ENCODE results near the gene SLC4A1AP. TPM values are rescaled to one million over a fixed set of nuclear protein-coding genes. Genes with fewer than 3 reads are reported as not detected.
A peak's percentile ranks its signal among the peaks of the same experiment; 100 is the strongest.

Gene SLC4A1AP
- polyA plus RNA-seq, 1 experiment: 15.5 TPM

- no peak for DNase-seq (ENCODE audit: low read depth, low spot score)
- Histone ChIP-seq H3K27me3 (ENCODE audit: control insufficient read depth, insufficient read depth, low read length) (no peaks in the 10 kb centered on the region), H3K9me3 (ENCODE audit: control insufficient read depth, insufficient read depth, low read length) (0 out of 2 replicates have a peak, but pooled peaks cover 3% of the 10 kb centered on the region), H3K4me3 (ENCODE audit: low read depth, low read length) (peak overlapping the region; percentile 95), H3K27ac (ENCODE audit: low read depth, low read length) (no peak overlapping the region)
- TF ChIP-seq CTCF (IDR thresholded peaks at IDR 0.05; ENCODE audit: low read depth, low read length): no peak
- POLR2A ChIA-PET: interaction anchor here (0.8 kb wide), 1 partner anchor 18 kb away, joined by 6 read pairs; no protein-coding TSS in a partner anchor
- CTCF ChIA-PET: interaction anchor here (5.9 kb wide), 1 partner anchor 18 kb away, joined by 51 read pairs; no protein-coding TSS in a partner anchor
Measured at GRCh38 chr2:27664622-27665363, 1.1 kb downstream of the SLC4A1AP start.

GRCh38 chr2:27667446-27667845, 3.8 kb downstream of the SLC4A1AP start:
- H3K27me3 ChIP-seq (ENCODE audit: control insufficient read depth, insufficient read depth, low read length): no peaks in the 10 kb centered on the region
- 0 out of 2 replicates have a peak, but pooled peaks cover 3% of the 10 kb centered on the region for H3K9me3 ChIP-seq (ENCODE audit: control insufficient read depth, insufficient read depth, low read length)
- ChIA-PET POLR2A (no interaction called here), CTCF (interaction anchor here (5.9 kb wide), 1 partner anchor 15 kb away, joined by 51 read pairs; no protein-coding TSS in a partner anchor)
- no peak for TF ChIP-seq CTCF (IDR thresholded peaks at IDR 0.05; ENCODE audit: low read depth, low read length)
- no peak for DNase-seq (ENCODE audit: low read depth, low spot score)
- H3K4me3 ChIP-seq (ENCODE audit: low read depth, low read length): no peak overlapping the region
- no peak overlapping the region for H3K27ac ChIP-seq (ENCODE audit: low read depth, low read length)

GRCh38 chr2:27671235-27671634, 7.5 kb downstream of the SLC4A1AP start:
- Histone ChIP-seq H3K9me3 (ENCODE audit: control insufficient read depth, insufficient read depth, low read length) (no peaks in the 10 kb centered on the region), H3K4me3 (ENCODE audit: low read depth, low read length) (no peak overlapping the region), H3K27ac (ENCODE audit: low read depth, low read length) (no peak overlapping the region), H3K27me3 (ENCODE audit: control insufficient read depth, insufficient read depth, low read length) (no peaks in the 10 kb centered on the region)
- CTCF ChIA-PET: interaction anchor here (5.6 kb wide), 1 partner anchor 12 kb away, joined by 42 read pairs; no protein-coding TSS in a partner anchor
- POLR2A ChIA-PET: no interaction called here
- TF ChIP-seq CTCF (IDR thresholded peaks at IDR 0.05; ENCODE audit: low read depth, low read length): no peak
- no peak for DNase-seq (ENCODE audit: low read depth, low spot score)

- ChIA-PET POLR2A (no interaction called here), CTCF (interaction anchor here (5.6 kb wide), 1 partner anchor 10 kb away, joined by 42 read pairs; no protein-coding TSS in a partner anchor)
- DNase-seq (ENCODE audit: low read depth, low spot score): no peak
- no peak for TF ChIP-seq CTCF (IDR thresholded peaks at IDR 0.05; ENCODE audit: low read depth, low read length)
- no peak overlapping the region for H3K4me3 ChIP-seq (ENCODE audit: low read depth, low read length)
- H3K27ac ChIP-seq (ENCODE audit: low read depth, low read length): no peak overlapping the region
- H3K9me3 ChIP-seq (ENCODE audit: control insufficient read depth, insufficient read depth, low read length): no peaks in the 10 kb centered on the region
- H3K27me3 ChIP-seq (ENCODE audit: control insufficient read depth, insufficient read depth, low read length): no peaks in the 10 kb centered on the region
Measured at GRCh38 chr2:27672723-27673486, 9.2 kb downstream of the SLC4A1AP start.

GRCh38 chr2:27680571-27680970, 16.9 kb downstream of the SLC4A1AP start:
- CTCF ChIA-PET: no interaction called here
- TF ChIP-seq CTCF (IDR thresholded peaks at IDR 0.05; ENCODE audit: low read depth, low read length): no peak
- POLR2A ChIA-PET: no interaction called here

More at GRCh38 chr2:27680571-27680970, 16.9 kb downstream of the SLC4A1AP start:
- no peak overlapping the region for H3K4me3 ChIP-seq (ENCODE audit: low read depth, low read length)
- no peaks in the 10 kb centered on the region for H3K9me3 ChIP-seq (ENCODE audit: control insufficient read depth, insufficient read depth, low read length)
- no peak overlapping the region for H3K27ac ChIP-seq (ENCODE audit: low read depth, low read length)
- DNase-seq (ENCODE audit: low read depth, low spot score): no peak
- no peaks in the 10 kb centered on the region for H3K27me3 ChIP-seq (ENCODE audit: control insufficient read depth, insufficient read depth, low read length)

Measured in AG04450 (cell line).